Common myeloid progenitor, CD34-positive (primary cell): ENCODE data around the gene MRPL14.
"Not testable (repeated sequence)": the region's sequence is repeated elsewhere in the genome, so short reads cannot be mapped to it uniquely, and the experiment has no call there.

Experiments
- CTCF ChIA-PET: fragments of 350-600 bp; sonication (Branson Sonifier 250); formaldehyde crosslinking; loops from one replicate; lab custom pipeline; 2021; ENCODE audit warnings: antibody characterized with exemption; lab: Charles Lee
- POLR2A ChIA-PET: fragments of 350-600 bp; sonication (Branson Sonifier 250); formaldehyde crosslinking; loops from one replicate; lab custom pipeline; 2021; ENCODE audit warnings: antibody characterized with exemption; lab: Charles Lee
- DNase-seq, 3 donors: peaks; one replicate each; pipeline versions ENCODE4 v3.0.0 to v3.0.0-alpha.2; 2013
- H3K27ac ChIP-seq, 2 experiments: 1 replicate in 1 of 2; 2 replicates in 1 of 2; pipeline ENCODE4 v1.7.0; 2013; ENCODE audit warnings: inconsistent platforms in 2 of 2, low read length in 2 of 2, mild to moderate bottlenecking in 2 of 2, low read depth in 1 of 2, moderate library complexity in 1 of 2; ENCODE audit not compliant: severe bottlenecking in 2 of 2, insufficient read depth in 1 of 2, poor library complexity in 1 of 2
- H3K27me3 ChIP-seq, 5 experiments: replicated peaks in 2 of 5; 1 replicate in 3 of 5; 2 replicates in 2 of 5; pipeline versions ENCODE4 v1.6.1 to v1.7.0; 2013; ENCODE audit warnings: low read length in 4 of 5, mild to moderate bottlenecking in 2 of 5, moderate library complexity in 2 of 5, inconsistent platforms in 1 of 5; ENCODE audit not compliant: insufficient read depth in 5 of 5, control insufficient read depth in 4 of 5
- H3K36me3 ChIP-seq, 4 experiments: 1 replicate in 2 of 4; 2 replicates in 2 of 4; pipeline versions ENCODE4 v1.6.1 to v1.7.0; 2013; ENCODE audit warnings: low read length in 3 of 4, control low read depth in 1 of 4, mild to moderate bottlenecking in 1 of 4; ENCODE audit not compliant: control insufficient read depth in 4 of 4, insufficient read depth in 4 of 4
- H3K4me1 ChIP-seq, 4 experiments: 1 replicate in 3 of 4; 2 replicates in 1 of 4; pipeline versions ENCODE4 v1.6.1 to v1.7.1; 2013; ENCODE audit warnings: low read length in 3 of 4, mild to moderate bottlenecking in 3 of 4, control low read depth in 1 of 4, inconsistent platforms in 1 of 4, moderate library complexity in 1 of 4; ENCODE audit not compliant: control insufficient read depth in 4 of 4, insufficient read depth in 4 of 4; ENCODE audit errors: control extremely low read depth in 1 of 4
- H3K4me3 ChIP-seq, 7 experiments: 1 replicate in 4 of 7; 2 replicates in 3 of 7; pipeline versions ENCODE4 v1.5.1 to v1.7.0; 2013; ENCODE audit warnings: mild to moderate bottlenecking in 7 of 7, low read length in 6 of 7, moderate library complexity in 6 of 7, inconsistent platforms in 2 of 7, low read depth in 2 of 7, control low read depth in 1 of 7; ENCODE audit not compliant: insufficient read depth in 4 of 7, control insufficient read depth in 1 of 7; ENCODE audit errors: extremely low read depth in 1 of 7
- H3K9me3 ChIP-seq, 5 experiments: 1 replicate in 4 of 5; 2 replicates in 1 of 5; pipeline versions ENCODE4 v1.6.1 to v1.7.1; 2013; ENCODE audit warnings: low read length in 4 of 5, mild to moderate bottlenecking in 2 of 5, inconsistent platforms in 1 of 5, low read depth in 1 of 5, moderate library complexity in 1 of 5; ENCODE audit not compliant: control insufficient read depth in 4 of 5, insufficient read depth in 2 of 5; ENCODE audit errors: control extremely low read depth in 1 of 5
- WGBS: methylation state at CpG from one replicate; pipeline ENCODE4 v1.1.5; 2013; ENCODE audit not compliant: insufficient coverage; 5-methylcytosine and 5-hydroxymethylcytosine counted together

Gene MRPL14

DNA sequence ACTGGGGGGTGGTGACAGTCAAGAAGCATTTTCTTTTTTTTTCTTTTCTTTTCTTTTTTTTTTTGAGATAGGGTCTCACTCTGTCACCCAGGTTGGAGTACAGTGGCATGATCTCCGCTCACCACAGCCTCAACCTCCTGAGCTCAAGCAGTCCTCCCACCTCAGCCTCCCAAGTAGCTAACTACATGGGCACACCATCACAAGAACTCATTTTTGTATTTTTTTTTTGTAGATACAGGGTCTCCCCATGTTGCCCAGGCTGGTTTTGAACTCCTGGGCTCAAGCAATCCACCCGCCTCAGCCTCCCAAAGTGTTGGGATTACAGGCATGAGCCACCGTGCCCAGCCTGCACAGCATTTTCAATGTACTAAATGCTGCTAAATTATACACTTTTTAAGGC is 35.9 kb downstream of the MRPL14 start:
- POLR2A ChIA-PET = not testable (repeated sequence)
- CTCF ChIA-PET = interaction anchor here (1.2 kb wide), 2 partner anchors 9 to 143 kb away, joined by 3 read pairs; no protein-coding TSS in a partner anchor
- no CpG with 5 or more reads among the region's 3 CpGs for WGBS

DNA sequence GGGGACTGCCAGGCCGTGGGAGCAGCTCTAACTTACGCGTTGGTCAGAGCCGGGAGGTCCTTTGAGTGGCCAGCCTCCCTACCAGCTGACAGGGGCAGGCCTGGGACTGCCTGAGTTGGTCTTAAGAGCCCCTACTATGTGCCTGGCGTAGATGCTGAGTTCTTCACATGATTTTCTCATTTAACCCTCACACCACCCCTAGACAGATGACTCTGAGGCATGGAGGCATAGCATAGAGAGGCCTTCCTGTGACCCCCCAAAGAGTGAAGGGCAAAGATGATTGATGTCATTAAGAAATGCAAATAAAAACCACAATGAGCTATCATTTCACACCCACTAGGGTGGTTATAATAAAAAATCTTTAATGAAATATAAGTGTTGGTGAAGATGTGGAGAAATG is 36.8 kb downstream of the MRPL14 start:
- DNase-seq = no peak
- Histone ChIP-seq H3K36me3 (no peaks in the 10 kb centered on the region), H3K9me3 (no peaks in the 10 kb centered on the region), H3K4me1 (peaks cover 0 to 9% (median 7%) of the 10 kb centered on the region in 4 experiments), H3K27me3 (no peaks in the 10 kb centered on the region), H3K4me3 (no peak overlapping the region), H3K27ac (no peak overlapping the region)
- ChIA-PET CTCF (interaction anchor here (0.5 to 1.3 kb wide), 4 partner anchors 10 to 282 kb away, joined by 3 read pairs; no protein-coding TSS in a partner anchor), POLR2A (no interaction called here)
- 98% methylated on average over 4 of the region's 5 CpGs for WGBS

More for the DNA sequence above, 35.9 kb downstream of the MRPL14 start:
- not testable (repeated sequence) for H3K9me3 ChIP-seq, H3K27ac ChIP-seq, H3K27me3 ChIP-seq, DNase-seq, H3K4me1 ChIP-seq, H3K4me3 ChIP-seq, H3K36me3 ChIP-seq

DNA sequence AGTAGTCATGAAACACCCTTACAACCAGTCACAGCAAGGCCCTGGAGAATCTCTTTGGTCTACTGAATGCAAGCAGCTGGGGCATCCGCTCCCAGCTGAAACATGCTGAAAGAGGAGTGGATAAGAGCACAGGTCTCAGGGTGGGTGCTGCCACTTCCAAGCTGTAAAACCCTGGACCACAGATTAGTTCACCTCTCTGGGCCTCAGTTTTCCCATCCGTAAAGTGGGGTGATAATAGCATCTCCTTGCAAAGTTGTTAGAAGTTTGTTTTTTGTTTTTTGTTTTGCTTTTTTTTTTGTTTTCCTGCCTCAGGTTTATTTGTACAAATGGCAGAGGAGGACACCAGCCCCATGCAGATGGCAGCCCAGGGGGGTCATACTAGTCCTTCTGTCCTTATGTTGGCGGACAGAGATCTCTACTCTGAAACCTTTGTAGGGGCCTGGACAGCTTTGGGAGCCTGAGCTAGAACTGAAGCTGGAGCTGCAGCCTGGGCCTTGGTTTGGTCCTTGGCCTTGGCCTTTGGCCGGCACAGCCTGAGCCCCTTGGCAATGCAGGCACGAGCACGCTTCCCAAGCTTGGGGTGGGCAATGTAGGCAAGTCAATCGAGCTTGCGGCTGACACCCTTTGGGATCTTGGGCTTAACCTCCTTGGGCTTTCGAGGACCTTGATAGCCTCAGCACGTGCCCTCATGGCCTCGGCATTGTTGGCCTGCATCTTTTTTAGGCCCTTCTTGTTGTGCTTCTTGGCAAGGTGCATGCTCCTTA is 38.2 kb downstream of the MRPL14 start:
- 97% methylated on average over 8 of the region's 11 CpGs for WGBS
- H3K4me3 ChIP-seq = no peak overlapping the region

GRCh38 chr6:44087623-44088022 is 39.6 kb downstream of the MRPL14 start:
- ChIA-PET CTCF (interaction anchor here (0.8 to 3.4 kb wide), 2 partner anchors 10 to 218 kb away, joined by 3 to 11 read pairs; no protein-coding TSS in a partner anchor), POLR2A (no interaction called here)
- Histone ChIP-seq H3K4me3 (no peak overlapping the region), H3K9me3 (no peaks in the 10 kb centered on the region), H3K27ac (no peak overlapping the region), H3K4me1 (no peaks in the 10 kb centered on the region), H3K27me3 (no peaks in the 10 kb centered on the region), H3K36me3 (no peaks in the 10 kb centered on the region)
- WGBS = 100% methylated on average over 2 of the region's 2 CpGs
- DNase-seq = no peak

More for the DNA sequence above, 38.2 kb downstream of the MRPL14 start:
- H3K36me3 ChIP-seq = no peaks in the 10 kb centered on the region
- H3K9me3 ChIP-seq = no peaks in the 10 kb centered on the region
- peaks cover 0 to 2% (median 0%) of the 10 kb centered on the region in 4 experiments for H3K4me1 ChIP-seq
- ChIA-PET POLR2A (no interaction called here), CTCF (interaction anchor here (1.5 kb wide), 1 partner anchor 24 kb away, joined by 4 read pairs; no protein-coding TSS in a partner anchor)
- H3K27me3 ChIP-seq = no peaks in the 10 kb centered on the region
- no peak overlapping the region for H3K27ac ChIP-seq
- no peak for DNase-seq

- Histone ChIP-seq H3K4me1 (no peaks in the 10 kb centered on the region), H3K27ac (no peak overlapping the region), H3K27me3 (no peaks in the 10 kb centered on the region), H3K36me3 (no peaks in the 10 kb centered on the region), H3K4me3 (no peak overlapping the region), H3K9me3 (no peaks in the 10 kb centered on the region)
- CTCF ChIA-PET = interaction anchor here (1.4 to 3.4 kb wide), 2 partner anchors 10 to 363 kb away, joined by 3 to 11 read pairs; no protein-coding TSS in a partner anchor
- 89% methylated on average over 7 of the region's 9 CpGs for WGBS
- POLR2A ChIA-PET = no interaction called here
- DNase-seq = no peak
Observed at GRCh38 chr6:44086931-44087574, 40.2 kb downstream of the MRPL14 start.

- H3K4me3 ChIP-seq = no peak overlapping the region
- ChIA-PET CTCF (interaction anchor here (1.0 to 3.4 kb wide), 6 partner anchors 9 to 417 kb away, joined by 3 to 11 read pairs (median 4); no protein-coding TSS in a partner anchor), POLR2A (no interaction called here)
- no peaks in the 10 kb centered on the region for H3K9me3 ChIP-seq
- no peak overlapping the region for H3K27ac ChIP-seq
- no peaks in the 10 kb centered on the region for H3K36me3 ChIP-seq
- H3K27me3 ChIP-seq = no peaks in the 10 kb centered on the region
- no peak for DNase-seq
- peaks cover 0 to 12% (median 7%) of the 10 kb centered on the region in 4 experiments for H3K4me1 ChIP-seq
- 100% methylated on average over 1 of the region's 2 CpGs for WGBS
Observed at GRCh38 chr6:44085219-44085618, 42.0 kb downstream of the MRPL14 start.
